ENCODE data around the gene SKAP1.

SKAP1 gene

DNA sequence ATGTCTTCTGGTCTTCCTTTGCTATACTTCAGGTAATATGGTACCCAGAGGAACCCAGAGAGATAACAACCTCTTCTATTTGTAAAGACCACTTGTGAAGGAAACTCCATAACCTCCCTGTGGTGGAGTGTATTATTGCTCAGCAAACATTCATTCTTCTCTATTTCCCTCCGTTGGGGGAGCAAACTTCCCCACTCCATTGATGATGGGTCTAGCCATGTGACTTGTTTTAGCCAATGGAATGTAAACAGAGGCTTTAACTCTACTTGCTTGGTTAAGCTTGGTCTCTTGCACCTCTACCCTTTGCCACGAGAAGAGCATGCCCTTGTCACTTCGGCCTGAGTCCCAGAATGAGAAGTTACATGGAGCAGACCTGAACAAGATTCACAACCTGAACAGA lies 30.0 kb upstream of the SKAP1 start:
- Histone ChIP-seq H3K9ac (ENCODE audit: low read length) (no peak overlapping the region), H3K36me3 (replicated peaks; ENCODE audit: low read depth, low read length) (no peaks in the 10 kb centered on the region), H3K27ac (ENCODE audit: low read length) (0 out of 2 replicates have a peak overlapping the region, but pooled peaks have one; percentile 38), H3K4me3 (ENCODE audit: low read length) (no peak overlapping the region), H3K79me2 (ENCODE audit: low read length) (no peaks in the 10 kb centered on the region), H3K9me3 (ENCODE audit: insufficient read depth, low read length) (no peaks in the 10 kb centered on the region), H3K4me2 (ENCODE audit: low read length) (no peak overlapping the region), H3K27me3 (ENCODE audit: low read depth, low read length) (0 out of 2 replicates have a peak, but pooled peaks cover 8% of the 10 kb centered on the region), H3K4me1 (ENCODE audit: low read length) (peaks cover 38% of the 10 kb centered on the region), H4K20me1 (ENCODE audit: insufficient read depth, low read length) (no peaks in the 10 kb centered on the region), H2AFZ (ENCODE audit: low read depth, low read length) (no peak overlapping the region)
- TF ChIP-seq EZH2phosphoT487 (IDR thresholded peaks at IDR 0.05; ENCODE audit: low read depth) (no peak), CTCF (IDR thresholded peaks at IDR 0.05; ENCODE audit: low read depth, low read length) (no peak)

DNA sequence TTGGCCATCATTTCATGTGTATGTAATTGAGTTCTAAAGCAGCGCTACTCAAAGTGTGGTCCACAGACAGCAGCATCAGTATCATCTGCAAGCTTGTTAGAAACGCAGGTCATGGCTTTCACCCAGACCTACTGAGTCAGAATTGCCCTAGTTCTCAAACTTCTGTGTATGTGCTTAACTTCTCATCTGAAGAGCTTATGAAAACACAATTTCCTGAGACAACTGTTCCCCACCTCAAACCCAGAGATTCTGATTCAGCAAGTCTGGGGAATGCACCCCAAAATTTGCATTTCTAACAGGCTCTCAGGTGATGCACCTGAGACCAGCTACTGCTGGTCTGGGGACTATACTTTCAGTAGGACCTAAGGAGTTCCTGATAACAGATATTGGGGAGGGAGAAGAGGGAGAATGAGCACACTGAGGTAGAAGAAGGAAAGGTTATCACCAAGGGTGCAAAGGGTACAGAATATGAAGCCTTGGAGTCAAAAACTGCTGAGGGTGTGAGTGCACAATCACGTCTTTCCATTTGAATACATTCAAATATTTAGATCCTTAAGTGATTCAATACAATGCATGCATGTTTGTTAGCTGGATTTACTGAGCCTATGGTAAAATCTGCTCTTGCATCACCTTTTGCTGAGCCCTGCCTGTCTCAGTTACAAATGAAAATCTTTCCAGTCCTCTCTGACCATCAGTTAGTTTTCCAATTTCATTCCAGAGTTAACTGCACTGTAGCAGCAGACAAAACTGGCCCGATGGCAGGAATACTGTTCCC lies 29.2 kb upstream of the SKAP1 start:
- peak overlapping the region; percentile 67 for H3K4me2 ChIP-seq (ENCODE audit: low read length)
- no peaks in the 10 kb centered on the region for H4K20me1 ChIP-seq (ENCODE audit: insufficient read depth, low read length)
- H3K4me1 ChIP-seq (ENCODE audit: low read length): peaks cover 38% of the 10 kb centered on the region
- no peak overlapping the region for H2AFZ ChIP-seq (ENCODE audit: low read depth, low read length)
- no peak overlapping the region for H3K9ac ChIP-seq (ENCODE audit: low read length)
- H3K27me3 ChIP-seq (ENCODE audit: low read depth, low read length): 0 out of 2 replicates have a peak, but pooled peaks cover 8% of the 10 kb centered on the region
- H3K79me2 ChIP-seq (ENCODE audit: low read length): no peaks in the 10 kb centered on the region
- no peaks in the 10 kb centered on the region for H3K9me3 ChIP-seq (ENCODE audit: insufficient read depth, low read length)
- H3K4me3 ChIP-seq (ENCODE audit: low read length): peak overlapping the region; percentile 6
- TF ChIP-seq CTCF (IDR thresholded peaks at IDR 0.05; ENCODE audit: low read depth, low read length): no peak
- TF ChIP-seq EZH2phosphoT487 (IDR thresholded peaks at IDR 0.05; ENCODE audit: low read depth): no peak
- H3K27ac ChIP-seq (ENCODE audit: low read length): peak overlapping the region; percentile 38
- H3K36me3 ChIP-seq (replicated peaks; ENCODE audit: low read depth, low read length): no peaks in the 10 kb centered on the region

DNA sequence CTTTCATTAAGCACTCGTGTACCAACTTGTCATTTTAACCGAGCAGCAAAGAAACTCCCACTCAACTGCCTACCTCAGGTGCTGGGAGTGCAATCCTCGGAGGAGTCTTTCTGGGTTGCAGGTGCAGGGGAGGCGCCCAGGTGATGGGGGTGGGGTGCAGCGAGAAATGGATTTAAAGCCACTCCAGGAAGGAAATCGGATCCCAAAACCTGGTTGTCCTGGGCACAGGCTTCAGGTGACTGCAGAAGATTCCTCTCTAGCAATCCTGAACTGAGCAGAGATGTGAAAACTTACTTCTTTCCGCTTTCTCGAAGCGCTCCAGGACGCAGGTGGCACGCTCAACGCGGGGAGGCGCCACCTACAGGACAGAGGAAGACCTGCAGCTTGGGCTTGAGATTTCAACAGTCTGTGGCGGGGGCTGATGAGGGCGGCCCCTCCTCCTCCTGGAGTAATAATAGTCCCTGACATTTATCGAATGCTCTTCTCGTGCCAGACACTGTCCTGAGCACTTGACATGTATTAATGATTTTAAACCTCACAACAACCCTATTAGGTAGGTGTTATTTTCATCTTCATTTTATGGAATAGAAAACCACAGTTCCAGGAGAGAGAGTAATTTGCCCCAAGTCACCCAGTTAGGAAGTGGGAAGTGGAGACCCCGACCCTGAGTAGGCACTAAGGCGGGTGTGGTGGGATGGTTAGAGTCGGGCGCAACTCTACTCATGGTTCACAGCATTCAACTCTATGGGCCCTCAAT lies 27.2 kb upstream of the SKAP1 start:
- no peaks in the 10 kb centered on the region for H3K9me3 ChIP-seq (ENCODE audit: insufficient read depth, low read length)
- peaks cover 49% of the 10 kb centered on the region for H3K4me1 ChIP-seq (ENCODE audit: low read length)
- peak overlapping the region; percentile 71 for H3K4me2 ChIP-seq (ENCODE audit: low read length)
- H3K27me3 ChIP-seq (ENCODE audit: low read depth, low read length): 0 out of 2 replicates have a peak, but pooled peaks cover 8% of the 10 kb centered on the region
- H2AFZ ChIP-seq (ENCODE audit: low read depth, low read length): peak overlapping the region; percentile 48; the same call in 1 of the 2 replicates
- H3K79me2 ChIP-seq (ENCODE audit: low read length): no peaks in the 10 kb centered on the region
- no peak overlapping the region for H3K27ac ChIP-seq (ENCODE audit: low read length)
- no peaks in the 10 kb centered on the region for H3K36me3 ChIP-seq (replicated peaks; ENCODE audit: low read depth, low read length)
- no peak for TF ChIP-seq EZH2phosphoT487 (IDR thresholded peaks at IDR 0.05; ENCODE audit: low read depth)
- TF ChIP-seq CTCF (IDR thresholded peaks at IDR 0.05; ENCODE audit: low read depth, low read length): peak; percentile 93
- H4K20me1 ChIP-seq (ENCODE audit: insufficient read depth, low read length): no peaks in the 10 kb centered on the region
- H3K4me3 ChIP-seq (ENCODE audit: low read length): peak overlapping the region; percentile 60
- H3K9ac ChIP-seq (ENCODE audit: low read length): no peak overlapping the region; the same call in 1 of the 2 replicates

DNA sequence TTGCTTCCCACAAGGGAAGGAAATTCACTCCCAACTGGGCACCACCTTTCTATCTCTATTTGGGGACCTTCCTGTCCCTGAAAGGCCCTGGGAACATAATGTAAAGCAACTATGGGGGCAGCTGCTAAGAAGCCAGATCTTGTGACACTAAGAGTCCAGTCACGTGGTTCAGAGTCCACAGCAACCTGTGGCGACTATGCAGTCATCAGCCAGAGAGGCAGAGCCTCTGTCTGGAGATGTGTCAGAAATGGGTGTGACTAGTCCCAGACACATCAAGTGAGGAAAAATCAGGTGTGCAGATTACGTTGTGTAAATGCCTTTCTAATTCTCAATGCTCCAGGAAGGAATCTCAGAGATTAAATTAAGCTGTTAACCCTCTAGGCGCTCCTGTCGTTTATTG lies 26.6 kb upstream of the SKAP1 start:
- peak overlapping the region; percentile 71 for H3K4me2 ChIP-seq (ENCODE audit: low read length)
- H4K20me1 ChIP-seq (ENCODE audit: insufficient read depth, low read length): no peaks in the 10 kb centered on the region
- TF ChIP-seq EZH2phosphoT487 (IDR thresholded peaks at IDR 0.05; ENCODE audit: low read depth): no peak
- no peak for TF ChIP-seq CTCF (IDR thresholded peaks at IDR 0.05; ENCODE audit: low read depth, low read length)
- H3K9me3 ChIP-seq (ENCODE audit: insufficient read depth, low read length): no peaks in the 10 kb centered on the region
- no peak overlapping the region for H2AFZ ChIP-seq (ENCODE audit: low read depth, low read length)
- H3K36me3 ChIP-seq (replicated peaks; ENCODE audit: low read depth, low read length): no peaks in the 10 kb centered on the region
- no peak overlapping the region for H3K4me3 ChIP-seq (ENCODE audit: low read length)
- 0 out of 2 replicates have a peak, but pooled peaks cover 8% of the 10 kb centered on the region for H3K27me3 ChIP-seq (ENCODE audit: low read depth, low read length)
- no peak overlapping the region for H3K9ac ChIP-seq (ENCODE audit: low read length)
- H3K79me2 ChIP-seq (ENCODE audit: low read length): no peaks in the 10 kb centered on the region
- H3K27ac ChIP-seq (ENCODE audit: low read length): no peak overlapping the region
- peaks cover 51% of the 10 kb centered on the region for H3K4me1 ChIP-seq (ENCODE audit: low read length)
